RWPE1 (cell line): ENCODE results near the gene USP38.

Experiments used
- CTCF ChIA-PET: fragments of 350-600 bp; sonication (Branson Sonifier 250); formaldehyde crosslinking; extraction: SDS; loops from one replicate; lab custom pipeline; 2021; lab: Yijun Ruan, JAX
- POLR2A ChIA-PET: fragments of 400-600 bp; formaldehyde crosslinking; extraction: SDS; loops from one replicate; lab custom pipeline; 2020; ENCODE audit warnings: antibody characterized with exemption; ENCODE audit not compliant: low non-redundant PET; lab: Yijun Ruan, JAX
- DNase-seq: peaks from one replicate; pipeline ENCODE4 v3.0.0; 2012; ENCODE audit warnings: low spot score
- H3K27ac ChIP-seq: fragments of 450-650 bp; 2 replicates; pipeline ENCODE4 v1.5.1; 2017
- TF ChIP-seq, protein P1 (sequence below): fragments of 450-650 bp; conservative IDR thresholded peaks from 2 replicates; pipeline ENCODE4 v1.5.1; 2017; ENCODE audit warnings: low read depth, mild to moderate bottlenecking

The USP38 gene

DNA sequence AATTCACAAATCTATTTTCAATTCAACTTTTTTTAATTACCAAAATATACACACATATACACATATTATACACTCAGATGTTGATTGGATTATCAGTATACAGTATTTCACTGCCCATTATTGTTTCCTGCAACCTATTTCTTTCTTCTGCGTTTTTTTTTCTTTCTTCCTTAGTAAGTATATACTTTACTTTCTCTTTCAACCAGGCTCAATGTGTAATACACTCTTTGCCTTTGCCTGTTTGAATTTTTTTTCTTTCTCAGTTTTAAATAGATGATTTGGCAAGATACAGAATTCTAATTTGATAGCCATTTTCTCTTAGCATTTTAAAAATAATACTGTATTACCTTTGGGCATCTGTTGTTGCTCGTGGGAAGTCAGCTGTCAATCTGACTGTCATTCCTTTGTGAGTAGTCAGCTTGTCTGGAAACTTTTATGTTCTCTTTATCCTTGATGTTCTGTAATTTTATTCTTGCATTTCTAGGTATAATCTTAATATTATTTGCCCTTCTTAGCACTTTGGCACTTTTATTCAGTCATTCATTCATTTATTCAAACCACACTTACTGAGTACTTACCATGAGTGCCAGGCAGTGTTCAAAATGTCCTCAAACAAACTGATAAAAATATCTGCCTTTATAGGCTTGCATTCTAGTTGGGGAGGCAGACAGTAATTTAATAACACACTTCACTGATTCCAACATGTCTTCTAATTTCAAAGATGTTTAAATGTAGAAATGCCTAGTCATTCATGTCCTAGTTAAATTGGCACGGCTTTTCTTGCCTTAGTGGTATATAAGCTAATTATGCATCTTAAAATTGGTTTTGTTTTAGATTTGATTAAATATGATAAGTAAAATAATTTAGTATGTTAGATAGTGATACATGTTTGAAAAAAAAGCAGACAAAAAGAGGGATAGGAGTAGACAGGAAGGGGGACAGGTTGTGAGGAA lies 3.7 kb downstream of the USP38 start:
- CTCF ChIA-PET: interaction anchor here (0.5 kb wide), 1 partner anchor 902 kb away, joined by 3 read pairs; no protein-coding TSS in a partner anchor
- TF ChIP-seq, protein P1, sequence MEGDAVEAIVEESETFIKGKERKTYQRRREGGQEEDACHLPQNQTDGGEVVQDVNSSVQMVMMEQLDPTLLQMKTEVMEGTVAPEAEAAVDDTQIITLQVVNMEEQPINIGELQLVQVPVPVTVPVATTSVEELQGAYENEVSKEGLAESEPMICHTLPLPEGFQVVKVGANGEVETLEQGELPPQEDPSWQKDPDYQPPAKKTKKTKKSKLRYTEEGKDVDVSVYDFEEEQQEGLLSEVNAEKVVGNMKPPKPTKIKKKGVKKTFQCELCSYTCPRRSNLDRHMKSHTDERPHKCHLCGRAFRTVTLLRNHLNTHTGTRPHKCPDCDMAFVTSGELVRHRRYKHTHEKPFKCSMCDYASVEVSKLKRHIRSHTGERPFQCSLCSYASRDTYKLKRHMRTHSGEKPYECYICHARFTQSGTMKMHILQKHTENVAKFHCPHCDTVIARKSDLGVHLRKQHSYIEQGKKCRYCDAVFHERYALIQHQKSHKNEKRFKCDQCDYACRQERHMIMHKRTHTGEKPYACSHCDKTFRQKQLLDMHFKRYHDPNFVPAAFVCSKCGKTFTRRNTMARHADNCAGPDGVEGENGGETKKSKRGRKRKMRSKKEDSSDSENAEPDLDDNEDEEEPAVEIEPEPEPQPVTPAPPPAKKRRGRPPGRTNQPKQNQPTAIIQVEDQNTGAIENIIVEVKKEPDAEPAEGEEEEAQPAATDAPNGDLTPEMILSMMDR: no peak
- no peak overlapping the region for H3K27ac ChIP-seq
- POLR2A ChIA-PET: no interaction called here
- peak; percentile 17 for DNase-seq

DNA sequence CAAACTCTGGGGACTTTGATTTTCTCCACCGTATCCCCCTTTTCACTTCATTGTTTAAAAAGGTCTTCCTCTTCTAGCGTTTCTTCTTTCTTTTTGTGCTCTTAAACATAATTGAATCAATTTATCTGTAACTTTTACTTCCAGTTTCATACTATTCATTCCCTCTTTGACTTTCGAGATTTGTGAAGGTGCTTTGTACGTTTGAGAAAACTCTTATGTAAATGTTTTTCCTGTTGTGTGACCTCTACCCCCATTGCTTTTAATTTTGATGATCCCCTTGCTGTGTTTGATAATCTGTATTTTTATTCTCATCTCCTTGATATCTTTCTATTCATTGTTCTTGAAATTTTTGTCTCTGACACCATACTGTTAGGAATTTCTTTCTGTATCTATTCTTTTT lies 4.8 kb downstream of the USP38 start:
- TF ChIP-seq, protein P1: no peak
- ChIA-PET POLR2A (no interaction called here), CTCF (no interaction called here)
- H3K27ac ChIP-seq: no peak overlapping the region
- DNase-seq: no peak

DNA sequence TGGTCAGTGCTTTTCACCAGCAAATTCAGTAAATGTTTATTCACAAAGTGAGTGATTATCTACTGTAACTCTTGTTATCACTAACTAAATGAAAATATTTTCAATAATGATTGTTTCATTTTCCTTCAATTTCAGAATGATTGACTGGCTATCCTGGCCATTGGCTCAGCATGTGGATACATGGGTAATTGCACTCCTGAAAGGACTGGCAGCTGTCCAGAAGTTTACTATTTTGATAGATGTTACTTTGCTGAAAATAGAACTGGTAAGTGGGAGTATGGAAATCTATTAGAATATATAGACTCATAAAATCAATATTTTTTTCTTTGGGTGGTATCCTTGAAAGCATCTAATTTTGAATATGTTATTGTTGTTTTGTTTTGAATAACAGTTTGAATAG lies 10.9 kb downstream of the USP38 start:
- CTCF ChIA-PET: no interaction called here

DNA sequence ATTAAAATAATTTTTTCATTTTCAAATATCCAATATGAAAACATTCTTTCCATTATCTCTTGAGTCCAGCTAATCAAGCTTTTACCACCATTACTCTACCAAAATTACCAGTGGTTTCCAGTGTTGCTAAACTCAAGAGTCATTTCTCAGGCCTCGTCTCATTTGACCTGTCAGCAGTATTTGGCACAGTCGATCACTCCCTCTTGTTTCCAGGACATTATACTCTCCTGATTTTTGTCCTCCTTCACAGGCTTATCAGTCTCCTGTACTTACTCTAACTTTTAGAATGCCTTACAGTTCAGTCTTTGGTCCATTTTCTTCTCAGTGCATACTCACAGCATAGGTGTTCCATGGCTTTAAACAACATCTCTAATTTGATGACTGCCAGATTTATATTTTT lies 11.6 kb downstream of the USP38 start:
- DNase-seq: no peak
- ChIA-PET POLR2A (no interaction called here), CTCF (no interaction called here)
- H3K27ac ChIP-seq: no peak overlapping the region
- TF ChIP-seq, protein P1: no peak

More for the DNA sequence above, 10.9 kb downstream of the USP38 start:
- POLR2A ChIA-PET: no interaction called here
- DNase-seq: no peak
- H3K27ac ChIP-seq: no peak overlapping the region
- TF ChIP-seq, protein P1: no peak

DNA sequence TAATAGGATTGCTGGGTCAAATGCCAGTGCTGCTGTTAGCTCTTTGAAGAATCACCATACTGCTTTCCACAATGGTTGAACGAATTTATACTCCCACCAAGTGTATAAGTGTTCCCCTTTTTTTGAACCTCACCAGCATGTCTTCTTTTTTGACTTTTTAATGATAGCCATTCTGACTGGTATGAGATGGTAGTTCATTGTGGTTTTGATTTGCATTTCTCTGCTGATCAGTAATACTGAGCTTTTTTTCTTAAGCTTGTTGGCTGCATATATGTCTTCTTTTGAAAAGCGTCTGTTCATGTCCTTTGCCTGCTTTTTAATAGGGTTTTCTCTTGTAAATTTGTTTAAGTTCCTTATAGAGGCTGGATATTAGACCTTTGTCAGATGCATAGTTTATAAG lies 14.8 kb downstream of the USP38 start:
- no peak for DNase-seq
- TF ChIP-seq, protein P1: no peak
- no peak overlapping the region for H3K27ac ChIP-seq
- ChIA-PET POLR2A (no interaction called here), CTCF (no interaction called here)

DNA sequence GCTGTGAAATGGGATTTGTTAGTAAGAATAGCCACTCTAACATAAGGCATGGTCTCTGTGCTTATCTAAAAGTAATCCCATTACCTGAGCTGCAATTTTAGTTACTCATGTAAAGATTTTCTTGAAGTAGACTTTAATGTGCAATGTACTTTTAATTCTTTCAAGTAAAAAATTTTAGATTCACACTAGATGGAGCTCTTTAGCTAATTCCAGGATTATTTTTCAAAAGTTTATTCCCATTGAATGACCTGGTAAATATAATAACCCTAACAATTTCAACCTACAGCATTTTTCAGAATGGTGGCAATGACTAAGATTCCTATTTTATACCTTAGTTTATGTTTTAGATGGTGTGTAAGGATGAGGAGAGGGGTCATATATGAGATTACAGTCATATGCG lies 18.1 kb downstream of the USP38 start:
- H3K27ac ChIP-seq: no peak overlapping the region
- CTCF ChIA-PET: interaction anchor here (0.7 to 1.0 kb wide), 2 partner anchors 38 to 282 kb away, joined by 3 to 5 read pairs; no protein-coding TSS in a partner anchor
- no peak for DNase-seq
- TF ChIP-seq, protein P1: peak; percentile 34
- POLR2A ChIA-PET: no interaction called here
